OCI-LY3 (cell line): ENCODE results near the gene SUSD1.

ENCODE experiments used
- H2AFZ ChIP-seq: fragments of 200-600, 300-600 bp; shearing (Covaris generic); 2 replicates; pipeline ENCODE4 v1.6.0; 2014; ENCODE audit warnings: antibody characterized with exemption, low read depth, low read length
- H3K27ac ChIP-seq: fragments of 200-600, 300-600 bp; sonication (generic); 2 replicates; pipeline ENCODE4 v1.5.1; 2014; ENCODE audit warnings: mild to moderate bottlenecking, low read length, moderate library complexity, mixed read lengths
- H3K27me3 ChIP-seq: fragments of 200-600, 300-600 bp; sonication (generic); 2 replicates; pipeline ENCODE4 v1.6.1; 2014; ENCODE audit warnings: low read depth, low read length, mixed read lengths
- H3K36me3 ChIP-seq: fragments of 200-600, 300-600 bp; sonication (generic); replicated peaks from 2 replicates; pipeline ENCODE3; 2014; ENCODE audit warnings: low read depth, low read length, mixed read lengths
- H3K4me1 ChIP-seq: fragments of 300-600, 200-600 bp; sonication (generic); 2 replicates; pipeline ENCODE4 v1.6.1; 2014; ENCODE audit warnings: low read length, mixed read lengths
- H3K4me2 ChIP-seq: fragments of 200-600, 300-600 bp; sonication (generic); 2 replicates; pipeline ENCODE4 v1.6.1; 2014; ENCODE audit warnings: low read length, mixed read lengths
- H3K4me3 ChIP-seq: fragments of 300-600, 200-600 bp; sonication (generic); 2 replicates; pipeline ENCODE4 v1.5.1; 2014; ENCODE audit warnings: antibody characterized with exemption, mild to moderate bottlenecking, low read length, moderate library complexity
- H3K79me2 ChIP-seq: fragments of 300-600, 200-600 bp; shearing (Covaris generic); 2 replicates; pipeline ENCODE4 v1.6.1; 2014; ENCODE audit warnings: mild to moderate bottlenecking, low read length, mixed read lengths
- H3K9ac ChIP-seq: fragments of 300-600, 200-600 bp; shearing (Covaris generic); 2 replicates; pipeline ENCODE4 v1.6.0; 2014; ENCODE audit warnings: mild to moderate bottlenecking, low read length, moderate library complexity
- H3K9me3 ChIP-seq: fragments of 200-600, 300-600 bp; shearing (Covaris generic); 2 replicates; pipeline ENCODE4 v1.6.1; 2014; ENCODE audit warnings: low read length, mixed read lengths; ENCODE audit not compliant: insufficient read depth
- H4K20me1 ChIP-seq: fragments of 200-600, 300-600 bp; sonication (generic); 2 replicates; pipeline ENCODE4 v1.6.1; 2016; ENCODE audit warnings: low read length, mixed read lengths; ENCODE audit not compliant: insufficient read depth
- CTCF ChIP-seq: fragments of 200-600, 300-600 bp; sonication (generic); IDR thresholded peaks from 2 replicates; pipeline ENCODE4 v1.5.1; 2014; ENCODE audit warnings: antibody characterized with exemption, low read length, low read depth
- EZH2phosphoT487 ChIP-seq: fragments of 200-600 bp; shearing (Covaris generic); IDR thresholded peaks from 2 replicates; pipeline ENCODE4 v1.6.1; 2018; ENCODE audit warnings: antibody characterized with exemption, mixed run types, low read depth

Gene SUSD1

GRCh38 chr9:112212926-112213325 lies 37.8 kb upstream of the SUSD1 start:
- no peak overlapping the region for H3K4me2 ChIP-seq
- H3K27ac ChIP-seq, result no peak overlapping the region
- H4K20me1 ChIP-seq, result no peaks in the 10 kb centered on the region
- H3K9me3 ChIP-seq, result peaks cover under 1% of the 10 kb centered on the region; the same call in 1 of the 2 replicates
- no peak overlapping the region for H2AFZ ChIP-seq
- no peaks in the 10 kb centered on the region for H3K27me3 ChIP-seq
- no peak overlapping the region for H3K4me3 ChIP-seq
- H3K4me1 ChIP-seq, result no peaks in the 10 kb centered on the region
- H3K79me2 ChIP-seq, result no peaks in the 10 kb centered on the region
- no peak overlapping the region for H3K9ac ChIP-seq
- peaks cover 10% of the 10 kb centered on the region for H3K36me3 ChIP-seq
- TF ChIP-seq CTCF, result no peak
- TF ChIP-seq EZH2phosphoT487, result no peak

- H3K4me3 ChIP-seq, result no peak overlapping the region
- no peaks in the 10 kb centered on the region for H4K20me1 ChIP-seq
- H3K9ac ChIP-seq, result no peak overlapping the region
- H3K4me2 ChIP-seq, result no peak overlapping the region
- TF ChIP-seq CTCF (no peak), EZH2phosphoT487 (no peak)
- no peak overlapping the region for H2AFZ ChIP-seq
- peaks cover 6% of the 10 kb centered on the region; the same call in 1 of the 2 replicates for H3K9me3 ChIP-seq
- peaks cover 21% of the 10 kb centered on the region for H3K36me3 ChIP-seq
- H3K27me3 ChIP-seq, result no peaks in the 10 kb centered on the region
- H3K4me1 ChIP-seq, result no peaks in the 10 kb centered on the region
- H3K27ac ChIP-seq, result no peak overlapping the region
- H3K79me2 ChIP-seq, result no peaks in the 10 kb centered on the region
These were observed 32.4 kb upstream of the SUSD1 start for GRCh38 chr9:112207451-112207850.

- no peak overlapping the region for H3K27ac ChIP-seq
- H3K27me3 ChIP-seq, result no peaks in the 10 kb centered on the region
- H3K4me1 ChIP-seq, result no peaks in the 10 kb centered on the region
- no peak overlapping the region for H3K4me3 ChIP-seq
- H3K4me2 ChIP-seq, result no peak overlapping the region
- H3K9me3 ChIP-seq, result peaks cover 6% of the 10 kb centered on the region; the same call in 1 of the 2 replicates
- H3K36me3 ChIP-seq, result peaks cover 17% of the 10 kb centered on the region
- H3K9ac ChIP-seq, result no peak overlapping the region
- no peak overlapping the region for H2AFZ ChIP-seq
- H3K79me2 ChIP-seq, result no peaks in the 10 kb centered on the region
- TF ChIP-seq EZH2phosphoT487, result no peak
- TF ChIP-seq CTCF, result no peak
- no peaks in the 10 kb centered on the region for H4K20me1 ChIP-seq
These were observed 28.4 kb upstream of the SUSD1 start for GRCh38 chr9:112203536-112203935.

GRCh38 chr9:112200711-112201110 lies 25.6 kb upstream of the SUSD1 start:
- H3K4me1 ChIP-seq, result no peaks in the 10 kb centered on the region
- no peak overlapping the region for H2AFZ ChIP-seq
- TF ChIP-seq CTCF, result no peak
- TF ChIP-seq EZH2phosphoT487, result no peak
- H3K4me2 ChIP-seq, result no peak overlapping the region
- no peak overlapping the region for H3K9ac ChIP-seq
- H3K9me3 ChIP-seq, result no peaks in the 10 kb centered on the region
- no peaks in the 10 kb centered on the region for H3K79me2 ChIP-seq
- H3K36me3 ChIP-seq, result no peaks in the 10 kb centered on the region
- H3K27ac ChIP-seq, result no peak overlapping the region
- no peak overlapping the region for H3K4me3 ChIP-seq
- no peaks in the 10 kb centered on the region for H3K27me3 ChIP-seq
- no peaks in the 10 kb centered on the region for H4K20me1 ChIP-seq
